SK-N-SH treated with all-trans-retinoic acid at 6 μM for 48 hours (cell line): ENCODE measurements around the gene GOLGA8B.

ENCODE experiments used
- ARNTL ChIP-seq: fragments of 450-650 bp; formaldehyde crosslinking; IDR thresholded peaks from 2 replicates; pipeline ENCODE4 v1.5.0; 2020; ENCODE audit warnings: low read depth, mild to moderate bottlenecking, moderate library complexity, borderline replicate concordance
- OSR1 ChIP-seq: fragments of 250-450 bp; sonication (Bioruptor Pico); IDR thresholded peaks from 2 replicates; pipeline ENCODE4 v1.8.0; 2022; ENCODE audit warnings: moderate library complexity, mild to moderate bottlenecking, inconsistent platforms
- RARB ChIP-seq: fragments of 250-450 bp; sonication (Bioruptor Pico); IDR thresholded peaks from 2 replicates; pipeline ENCODE4 v1.8.0; 2021; ENCODE audit warnings: mild to moderate bottlenecking, moderate library complexity
- TCF4 ChIP-seq: fragments of 250-450 bp; sonication (Bioruptor Pico); IDR thresholded peaks from 2 replicates; pipeline ENCODE4 v1.8.0; 2021; ENCODE audit warnings: mild to moderate bottlenecking, moderate library complexity, borderline replicate concordance
- TF ChIP-seq, protein P1 (sequence below): fragments of 250-450 bp; sonication (Bioruptor Pico); IDR thresholded peaks from 2 replicates; pipeline ENCODE4 v1.5.1; 2020; ENCODE audit warnings: low read depth, mild to moderate bottlenecking, moderate library complexity
- TF ChIP-seq, protein P2 (sequence below): fragments of 250-450 bp; sonication (Bioruptor Pico); IDR thresholded peaks from 2 replicates; pipeline ENCODE4 v1.8.0; 2020; ENCODE audit warnings: mild to moderate bottlenecking, moderate library complexity, borderline replicate concordance
- TF ChIP-seq, protein P3 (sequence below): fragments of 250-450 bp; sonication (Bioruptor Pico); IDR thresholded peaks from 2 replicates; pipeline ENCODE4 v1.5.0; 2020; ENCODE audit warnings: mild to moderate bottlenecking, moderate library complexity

DNA sequence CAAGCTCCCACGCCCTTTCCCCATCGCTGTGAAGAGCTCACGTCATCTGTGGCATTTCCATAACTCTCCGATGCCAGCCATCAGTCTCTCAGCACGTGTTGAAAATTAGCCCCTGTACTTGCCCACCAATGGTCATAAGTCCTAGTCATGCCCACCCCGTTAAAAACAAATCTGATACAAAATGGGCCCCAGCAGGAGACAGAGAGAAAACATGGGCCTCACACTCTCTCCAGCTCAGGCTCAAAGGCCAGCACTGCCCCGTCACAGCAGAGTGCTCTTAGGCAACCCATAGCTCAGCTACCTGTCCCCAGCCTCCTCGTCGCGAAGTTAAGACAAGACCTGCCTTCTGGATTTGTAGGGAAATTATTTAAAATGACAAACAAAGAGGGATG is 5.2 kb downstream of the GOLGA8B start:
- TF ChIP-seq, protein P1, sequence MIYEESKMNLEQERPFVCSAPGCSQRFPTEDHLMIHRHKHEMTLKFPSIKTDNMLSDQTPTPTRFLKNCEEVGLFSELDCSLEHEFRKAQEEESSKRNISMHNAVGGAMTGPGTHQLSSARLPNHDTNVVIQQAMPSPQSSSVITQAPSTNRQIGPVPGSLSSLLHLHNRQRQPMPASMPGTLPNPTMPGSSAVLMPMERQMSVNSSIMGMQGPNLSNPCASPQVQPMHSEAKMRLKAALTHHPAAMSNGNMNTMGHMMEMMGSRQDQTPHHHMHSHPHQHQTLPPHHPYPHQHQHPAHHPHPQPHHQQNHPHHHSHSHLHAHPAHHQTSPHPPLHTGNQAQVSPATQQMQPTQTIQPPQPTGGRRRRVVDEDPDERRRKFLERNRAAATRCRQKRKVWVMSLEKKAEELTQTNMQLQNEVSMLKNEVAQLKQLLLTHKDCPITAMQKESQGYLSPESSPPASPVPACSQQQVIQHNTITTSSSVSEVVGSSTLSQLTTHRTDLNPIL (CRISPR knock-in tag) = no peak
- TF ChIP-seq OSR1 (no peak), ARNTL (CRISPR knock-in tag) (no peak), RARB (CRISPR knock-in tag) (no peak), TCF4 (no peak)
- TF ChIP-seq, protein P2, sequence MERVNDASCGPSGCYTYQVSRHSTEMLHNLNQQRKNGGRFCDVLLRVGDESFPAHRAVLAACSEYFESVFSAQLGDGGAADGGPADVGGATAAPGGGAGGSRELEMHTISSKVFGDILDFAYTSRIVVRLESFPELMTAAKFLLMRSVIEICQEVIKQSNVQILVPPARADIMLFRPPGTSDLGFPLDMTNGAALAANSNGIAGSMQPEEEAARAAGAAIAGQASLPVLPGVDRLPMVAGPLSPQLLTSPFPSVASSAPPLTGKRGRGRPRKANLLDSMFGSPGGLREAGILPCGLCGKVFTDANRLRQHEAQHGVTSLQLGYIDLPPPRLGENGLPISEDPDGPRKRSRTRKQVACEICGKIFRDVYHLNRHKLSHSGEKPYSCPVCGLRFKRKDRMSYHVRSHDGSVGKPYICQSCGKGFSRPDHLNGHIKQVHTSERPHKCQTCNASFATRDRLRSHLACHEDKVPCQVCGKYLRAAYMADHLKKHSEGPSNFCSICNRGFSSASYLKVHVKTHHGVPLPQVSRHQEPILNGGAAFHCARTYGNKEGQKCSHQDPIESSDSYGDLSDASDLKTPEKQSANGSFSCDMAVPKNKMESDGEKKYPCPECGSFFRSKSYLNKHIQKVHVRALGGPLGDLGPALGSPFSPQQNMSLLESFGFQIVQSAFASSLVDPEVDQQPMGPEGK (CRISPR knock-in tag) = no peak
- TF ChIP-seq, protein P3, sequence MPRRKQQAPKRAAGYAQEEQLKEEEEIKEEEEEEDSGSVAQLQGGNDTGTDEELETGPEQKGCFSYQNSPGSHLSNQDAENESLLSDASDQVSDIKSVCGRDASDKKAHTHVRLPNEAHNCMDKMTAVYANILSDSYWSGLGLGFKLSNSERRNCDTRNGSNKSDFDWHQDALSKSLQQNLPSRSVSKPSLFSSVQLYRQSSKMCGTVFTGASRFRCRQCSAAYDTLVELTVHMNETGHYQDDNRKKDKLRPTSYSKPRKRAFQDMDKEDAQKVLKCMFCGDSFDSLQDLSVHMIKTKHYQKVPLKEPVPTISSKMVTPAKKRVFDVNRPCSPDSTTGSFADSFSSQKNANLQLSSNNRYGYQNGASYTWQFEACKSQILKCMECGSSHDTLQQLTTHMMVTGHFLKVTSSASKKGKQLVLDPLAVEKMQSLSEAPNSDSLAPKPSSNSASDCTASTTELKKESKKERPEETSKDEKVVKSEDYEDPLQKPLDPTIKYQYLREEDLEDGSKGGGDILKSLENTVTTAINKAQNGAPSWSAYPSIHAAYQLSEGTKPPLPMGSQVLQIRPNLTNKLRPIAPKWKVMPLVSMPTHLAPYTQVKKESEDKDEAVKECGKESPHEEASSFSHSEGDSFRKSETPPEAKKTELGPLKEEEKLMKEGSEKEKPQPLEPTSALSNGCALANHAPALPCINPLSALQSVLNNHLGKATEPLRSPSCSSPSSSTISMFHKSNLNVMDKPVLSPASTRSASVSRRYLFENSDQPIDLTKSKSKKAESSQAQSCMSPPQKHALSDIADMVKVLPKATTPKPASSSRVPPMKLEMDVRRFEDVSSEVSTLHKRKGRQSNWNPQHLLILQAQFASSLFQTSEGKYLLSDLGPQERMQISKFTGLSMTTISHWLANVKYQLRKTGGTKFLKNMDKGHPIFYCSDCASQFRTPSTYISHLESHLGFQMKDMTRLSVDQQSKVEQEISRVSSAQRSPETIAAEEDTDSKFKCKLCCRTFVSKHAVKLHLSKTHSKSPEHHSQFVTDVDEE (CRISPR knock-in tag) = no peak
